Osteoblast (primary cell): ENCODE data around the gene ACTG2. TPM values are rescaled to one million over a fixed set of nuclear protein-coding genes. Genes with fewer than 3 reads are reported as not detected.

Experiments used
- DNase-seq: peaks from one replicate; pipeline ENCODE4 v3.0.0; 2011; ENCODE audit warnings: low spot score, mixed read lengths; ENCODE audit not compliant: insufficient read length; ENCODE audit errors: missing footprints
- H2AFZ ChIP-seq: 2 replicates; pipeline ENCODE4 v1.6.0; 2011; ENCODE audit warnings: mild to moderate bottlenecking, low read length
- H3K27ac ChIP-seq: 2 replicates; pipeline ENCODE4 v1.5.1; 2011; ENCODE audit warnings: mild to moderate bottlenecking, low read depth, low read length, moderate library complexity
- H3K27me3 ChIP-seq: 2 replicates; pipeline ENCODE4 v1.6.0; 2012; ENCODE audit warnings: mild to moderate bottlenecking, control low read depth, inconsistent platforms, low read length, moderate library complexity; ENCODE audit not compliant: insufficient read depth
- H3K36me3 ChIP-seq: 2 replicates; pipeline ENCODE4 v1.5.1; 2011; ENCODE audit warnings: mild to moderate bottlenecking, low read length, control low read depth, moderate library complexity; ENCODE audit not compliant: insufficient read depth
- H3K4me1 ChIP-seq: 2 replicates; pipeline ENCODE4 v1.5.1; 2011; ENCODE audit warnings: mild to moderate bottlenecking, low read length, control low read depth, moderate library complexity; ENCODE audit not compliant: insufficient read depth
- H3K4me2 ChIP-seq: 2 replicates; pipeline ENCODE4 v1.6.0; 2011; ENCODE audit warnings: mild to moderate bottlenecking, low read length; ENCODE audit not compliant: insufficient read depth
- H3K4me3 ChIP-seq: fragments of 200-600 bp; sonication (generic); 3 replicates; pipeline ENCODE4 v1.5.1; 2012; ENCODE audit warnings: mild to moderate bottlenecking, low read length, inconsistent platforms; ENCODE audit not compliant: insufficient read depth
- H3K79me2 ChIP-seq: 2 replicates; pipeline ENCODE4 v1.6.0; 2012; ENCODE audit warnings: mild to moderate bottlenecking, low read length, control low read depth, inconsistent platforms; ENCODE audit not compliant: insufficient read depth
- H3K9me3 ChIP-seq: 2 replicates; pipeline ENCODE4 v1.5.1; 2011; ENCODE audit warnings: low read depth, low read length, control low read depth
- H4K20me1 ChIP-seq: 2 replicates; pipeline ENCODE4 v1.6.0; 2012; ENCODE audit warnings: mild to moderate bottlenecking, low read length, control low read depth; ENCODE audit not compliant: insufficient read depth
- small RNA-seq: library from RNA; depleted of rRNA; stranded (forward); fragments of <200 nt; gene quantifications from one replicate; pipeline ENCODE3, GENCODE V24; 2012
- total RNA-seq: library from RNA; depleted of rRNA; stranded (reverse); fragments of >200 nt; gene quantifications from 2 replicates; pipeline ENCODE4 v1.2.3, GENCODE V29; 2012
- TF ChIP-seq, protein P1 (sequence below): IDR thresholded peaks from 2 replicates; pipeline ENCODE4 v1.5.1; 2011; ENCODE audit warnings: mild to moderate bottlenecking, low read depth, low read length, moderate library complexity; ENCODE audit errors: extremely low read depth

The ACTG2 gene
- total RNA-seq, 1 donor, result 0.72 TPM

DNA sequence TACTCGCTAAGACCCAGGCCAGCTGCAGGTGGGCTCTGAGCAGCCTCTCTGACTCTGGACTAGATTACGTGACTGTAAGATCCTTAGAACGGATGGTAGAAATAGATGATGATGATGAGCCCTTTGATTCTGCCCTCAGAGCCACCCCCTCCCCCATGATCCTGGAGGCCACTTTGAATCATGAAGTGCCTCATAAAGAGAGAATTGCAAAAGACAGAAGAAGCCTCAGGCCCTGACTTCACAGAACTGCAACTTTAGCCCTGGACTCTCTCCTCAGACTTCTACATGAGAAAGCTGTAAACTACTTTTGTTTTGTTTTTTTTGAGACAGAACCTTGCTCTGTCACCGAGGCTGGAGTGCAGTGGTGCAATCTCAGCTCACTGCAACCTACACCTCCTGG is 76.5 kb downstream of the ACTG2 start:
- no peak overlapping the region for H3K4me3 ChIP-seq
- H4K20me1 ChIP-seq, result no peaks in the 10 kb centered on the region
- no peak overlapping the region for H2AFZ ChIP-seq
- H3K4me2 ChIP-seq, result no peak overlapping the region
- H3K36me3 ChIP-seq, result no peaks in the 10 kb centered on the region
- peaks cover 5% of the 10 kb centered on the region for H3K27me3 ChIP-seq
- TF ChIP-seq, protein P1, sequence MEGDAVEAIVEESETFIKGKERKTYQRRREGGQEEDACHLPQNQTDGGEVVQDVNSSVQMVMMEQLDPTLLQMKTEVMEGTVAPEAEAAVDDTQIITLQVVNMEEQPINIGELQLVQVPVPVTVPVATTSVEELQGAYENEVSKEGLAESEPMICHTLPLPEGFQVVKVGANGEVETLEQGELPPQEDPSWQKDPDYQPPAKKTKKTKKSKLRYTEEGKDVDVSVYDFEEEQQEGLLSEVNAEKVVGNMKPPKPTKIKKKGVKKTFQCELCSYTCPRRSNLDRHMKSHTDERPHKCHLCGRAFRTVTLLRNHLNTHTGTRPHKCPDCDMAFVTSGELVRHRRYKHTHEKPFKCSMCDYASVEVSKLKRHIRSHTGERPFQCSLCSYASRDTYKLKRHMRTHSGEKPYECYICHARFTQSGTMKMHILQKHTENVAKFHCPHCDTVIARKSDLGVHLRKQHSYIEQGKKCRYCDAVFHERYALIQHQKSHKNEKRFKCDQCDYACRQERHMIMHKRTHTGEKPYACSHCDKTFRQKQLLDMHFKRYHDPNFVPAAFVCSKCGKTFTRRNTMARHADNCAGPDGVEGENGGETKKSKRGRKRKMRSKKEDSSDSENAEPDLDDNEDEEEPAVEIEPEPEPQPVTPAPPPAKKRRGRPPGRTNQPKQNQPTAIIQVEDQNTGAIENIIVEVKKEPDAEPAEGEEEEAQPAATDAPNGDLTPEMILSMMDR, result no peak
- no peak for DNase-seq
- H3K9me3 ChIP-seq, result no peaks in the 10 kb centered on the region
- no peaks in the 10 kb centered on the region for H3K79me2 ChIP-seq
- peaks cover 6% of the 10 kb centered on the region for H3K4me1 ChIP-seq
- H3K27ac ChIP-seq, result no peak overlapping the region

Small RNA genes within 50 kb of the gene (small RNA-seq; reads per million reads assigned to genes)
- gene RNA5SP97, result not detected

Other genes with a start within 250 kb of the ACTG2 start
- 16.6 and 18.9 TPM in 2 replicates for gene TPRKB, start 155.7 kb upstream of the ACTG2 start, total RNA-seq
- gene DUSP11, start 112.9 kb upstream of the ACTG2 start, total RNA-seq, result 32.9 and 36.2 TPM in 2 replicates
- not detected in 2 replicates for gene C2orf78, start 108.8 kb upstream of the ACTG2 start, total RNA-seq
- 23.2 and 23.3 TPM in 2 replicates for gene STAMBP, start 64.0 kb upstream of the ACTG2 start, total RNA-seq
- gene DGUOK, start 33.9 kb downstream of the ACTG2 start, total RNA-seq, result 40.7 and 46.0 TPM in 2 replicates
- 4.7 and 8.0 TPM in 2 replicates for gene TET3, start 91.9 kb downstream of the ACTG2 start, total RNA-seq